Activated CD8-positive, alpha-beta T cell treated with anti-CD3 and anti-CD28 coated beads for 36 hours (primary cell): Measurements from ENCODE around the gene MYH11. TPM values are rescaled to one million over a fixed set of nuclear protein-coding genes. Genes with fewer than 3 reads are reported as not detected.

Experiments
- ATAC-seq: fragments of 200-7000 bp; cut with Tn5 transposase; one replicate; pipeline ENCODE4 v1.10.0; 2021; ENCODE audit warnings: mild to moderate bottlenecking, moderate library complexity
- CTCF ChIA-PET: fragments of 350-600 bp; sonication (Branson Sonifier 250); formaldehyde crosslinking; loops from one replicate; lab custom pipeline; 2021; ENCODE audit warnings: antibody characterized with exemption; lab: Charles Lee
- POLR2A ChIA-PET: fragments of 350-600 bp; sonication (Branson Sonifier 250); formaldehyde crosslinking; loops from one replicate; lab custom pipeline; 2021; ENCODE audit warnings: antibody characterized with exemption; lab: Charles Lee
- DNase-seq: peaks from one replicate; pipeline ENCODE4 v3.0.0-alpha.2; 2020
- H3K27ac Mint-ChIP-seq: one replicate; pipeline ENCODE4 v1.8.0; 2021; ENCODE audit warnings: mild to moderate bottlenecking, mixed read lengths
- H3K27me3 Mint-ChIP-seq: one replicate; pipeline ENCODE4 v1.8.0; 2021; ENCODE audit warnings: mixed read lengths
- H3K36me3 Mint-ChIP-seq: one replicate; pipeline ENCODE4 v1.8.0; 2021; ENCODE audit warnings: low read depth, mixed read lengths
- H3K4me1 Mint-ChIP-seq: one replicate; pipeline ENCODE4 v1.8.0; 2021; ENCODE audit warnings: low read depth, mixed read lengths
- H3K4me3 Mint-ChIP-seq: one replicate; pipeline ENCODE4 v1.8.0; 2021; ENCODE audit warnings: mild to moderate bottlenecking, moderate library complexity, mixed read lengths
- H3K9me3 Mint-ChIP-seq: one replicate; pipeline ENCODE4 v1.8.0; 2021; ENCODE audit warnings: mixed read lengths
- intact Hi-C: fragments of 100-400 bp; cut with micrococcal nuclease; formaldehyde crosslinking; loops from one replicate; pipeline ENCODE4 v1.10.0; 2022
- total RNA-seq, 2 experiments: library from RNA; stranded (reverse); gene quantifications; one replicate each; pipeline ENCODE4 v1.2.3, GENCODE V29; 2021
- TF ChIP-seq, protein P1 (sequence below): fragments of 200-600 bp; IDR thresholded peaks from one replicate; pipeline ENCODE4 v1.8.0; 2022; ENCODE audit warnings: antibody characterized with exemption, mild to moderate bottlenecking

Gene MYH11
- total RNA-seq, 2 experiments from 2014 or later = not detected

DNA sequence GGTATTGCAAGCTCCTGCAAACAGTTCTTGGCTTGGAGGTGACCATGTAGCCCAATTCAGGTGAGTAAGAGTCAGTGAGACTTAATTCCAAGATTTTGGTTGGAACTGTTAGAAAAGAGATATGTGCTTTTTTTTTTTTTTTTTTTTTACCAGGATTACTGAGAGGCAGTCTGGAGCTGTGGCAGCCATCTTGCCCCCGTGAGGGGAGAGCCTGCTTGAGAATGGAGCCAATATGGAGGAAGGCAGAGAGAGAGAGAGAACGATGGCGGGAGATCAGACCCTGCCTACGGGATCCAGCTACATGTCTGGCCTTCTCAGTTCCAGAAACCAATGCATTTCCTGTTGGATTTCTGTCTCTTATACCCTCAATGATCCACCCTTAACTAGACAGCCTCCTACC lies 97.8 kb downstream of the MYH11 start:
- DNase-seq (no peak), ATAC-seq (no peak)
- H3K4me3 Mint-ChIP-seq = no peak overlapping the region
- intact Hi-C loops = no loop called here
- peaks cover 5% of the 10 kb centered on the region for H3K27me3 Mint-ChIP-seq
- CTCF ChIA-PET = interaction anchor here (1.2 kb wide), 1 partner anchor 26 kb away, joined by 3 read pairs; no protein-coding TSS in a partner anchor
- H3K9me3 Mint-ChIP-seq = no peaks in the 10 kb centered on the region
- POLR2A ChIA-PET = no interaction called here
- TF ChIP-seq, protein P1, sequence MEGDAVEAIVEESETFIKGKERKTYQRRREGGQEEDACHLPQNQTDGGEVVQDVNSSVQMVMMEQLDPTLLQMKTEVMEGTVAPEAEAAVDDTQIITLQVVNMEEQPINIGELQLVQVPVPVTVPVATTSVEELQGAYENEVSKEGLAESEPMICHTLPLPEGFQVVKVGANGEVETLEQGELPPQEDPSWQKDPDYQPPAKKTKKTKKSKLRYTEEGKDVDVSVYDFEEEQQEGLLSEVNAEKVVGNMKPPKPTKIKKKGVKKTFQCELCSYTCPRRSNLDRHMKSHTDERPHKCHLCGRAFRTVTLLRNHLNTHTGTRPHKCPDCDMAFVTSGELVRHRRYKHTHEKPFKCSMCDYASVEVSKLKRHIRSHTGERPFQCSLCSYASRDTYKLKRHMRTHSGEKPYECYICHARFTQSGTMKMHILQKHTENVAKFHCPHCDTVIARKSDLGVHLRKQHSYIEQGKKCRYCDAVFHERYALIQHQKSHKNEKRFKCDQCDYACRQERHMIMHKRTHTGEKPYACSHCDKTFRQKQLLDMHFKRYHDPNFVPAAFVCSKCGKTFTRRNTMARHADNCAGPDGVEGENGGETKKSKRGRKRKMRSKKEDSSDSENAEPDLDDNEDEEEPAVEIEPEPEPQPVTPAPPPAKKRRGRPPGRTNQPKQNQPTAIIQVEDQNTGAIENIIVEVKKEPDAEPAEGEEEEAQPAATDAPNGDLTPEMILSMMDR = no peak
- no peaks in the 10 kb centered on the region for H3K36me3 Mint-ChIP-seq
- H3K4me1 Mint-ChIP-seq = peaks cover 6% of the 10 kb centered on the region
- H3K27ac Mint-ChIP-seq = no peak overlapping the region

DNA sequence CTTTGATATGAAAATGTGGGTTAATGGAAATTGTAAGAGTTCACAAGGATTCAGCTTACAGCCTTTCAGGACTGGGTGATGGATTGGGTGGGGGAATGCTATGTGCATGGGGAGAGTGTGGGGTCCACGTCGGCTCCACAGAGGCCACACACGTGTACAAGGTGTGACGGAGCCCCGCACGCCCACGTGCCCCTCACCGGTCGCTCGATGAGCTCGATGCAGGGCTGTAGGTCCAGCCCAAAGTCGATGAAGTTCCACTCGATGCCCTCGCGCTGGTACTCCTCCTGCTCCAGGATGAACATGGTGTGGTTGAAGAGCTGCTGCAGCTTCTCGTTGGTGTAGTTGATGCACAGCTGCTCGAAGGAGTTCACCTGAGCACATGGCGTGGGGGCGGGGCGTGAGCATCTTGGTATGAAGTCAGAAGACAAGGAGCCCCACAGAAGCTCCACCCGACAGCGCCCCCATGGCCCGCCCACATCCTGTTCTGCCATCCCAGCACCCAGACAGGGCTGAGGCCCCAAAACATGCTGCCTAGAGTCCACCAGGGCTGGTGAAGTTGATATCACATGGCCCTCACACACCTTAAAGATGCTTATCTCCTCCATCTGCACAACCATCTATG lies 99.1 kb downstream of the MYH11 start:
- TF ChIP-seq, protein P1 = no peak
- ChIA-PET POLR2A (interaction anchor here (0.7 kb wide), 1 partner anchor 43 kb away, joined by 3 read pairs; no protein-coding TSS in a partner anchor), CTCF (interaction anchor here (0.8 to 4.2 kb wide), 5 partner anchors 13 to 64 kb away, joined by 3 to 21 read pairs (median 4); no protein-coding TSS in a partner anchor)
- Mint-ChIP-seq H3K4me1 (peaks cover 6% of the 10 kb centered on the region), H3K9me3 (no peaks in the 10 kb centered on the region), H3K36me3 (no peaks in the 10 kb centered on the region), H3K27ac (no peak overlapping the region), H3K27me3 (peaks cover 5% of the 10 kb centered on the region), H3K4me3 (no peak overlapping the region)
- intact Hi-C loops = no loop called here
- peak; percentile 47 for ATAC-seq
- DNase-seq = peak; percentile 54

DNA sequence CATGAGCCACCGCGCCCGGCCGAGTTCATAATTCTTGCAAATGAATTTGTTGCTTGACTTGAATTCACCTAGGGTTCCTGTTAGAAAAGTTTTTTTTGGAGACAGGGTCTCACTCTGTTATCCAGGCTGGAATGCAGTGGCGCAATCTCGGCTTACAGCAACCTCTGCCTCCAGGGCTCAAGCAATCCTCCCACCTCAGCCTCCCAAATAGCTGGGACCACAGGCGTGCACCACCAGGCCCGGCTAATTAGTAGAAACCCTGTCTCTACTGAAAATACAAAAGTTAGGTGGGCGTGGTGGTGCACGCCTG lies 99.8 kb downstream of the MYH11 start:
- Mint-ChIP-seq H3K9me3 (no peaks in the 10 kb centered on the region), H3K4me1 (peaks cover 6% of the 10 kb centered on the region), H3K27me3 (peaks cover 5% of the 10 kb centered on the region), H3K4me3 (no peak overlapping the region), H3K27ac (no peak overlapping the region), H3K36me3 (no peaks in the 10 kb centered on the region)
- no peak for ATAC-seq
- DNase-seq = no peak
- TF ChIP-seq, protein P1 = no peak
- intact Hi-C loops = no loop called here
- ChIA-PET CTCF (interaction anchor here (0.6 to 4.2 kb wide), 6 partner anchors 16 to 318 kb away, joined by 3 to 21 read pairs (median 4); no protein-coding TSS in a partner anchor), POLR2A (no interaction called here)

DNA sequence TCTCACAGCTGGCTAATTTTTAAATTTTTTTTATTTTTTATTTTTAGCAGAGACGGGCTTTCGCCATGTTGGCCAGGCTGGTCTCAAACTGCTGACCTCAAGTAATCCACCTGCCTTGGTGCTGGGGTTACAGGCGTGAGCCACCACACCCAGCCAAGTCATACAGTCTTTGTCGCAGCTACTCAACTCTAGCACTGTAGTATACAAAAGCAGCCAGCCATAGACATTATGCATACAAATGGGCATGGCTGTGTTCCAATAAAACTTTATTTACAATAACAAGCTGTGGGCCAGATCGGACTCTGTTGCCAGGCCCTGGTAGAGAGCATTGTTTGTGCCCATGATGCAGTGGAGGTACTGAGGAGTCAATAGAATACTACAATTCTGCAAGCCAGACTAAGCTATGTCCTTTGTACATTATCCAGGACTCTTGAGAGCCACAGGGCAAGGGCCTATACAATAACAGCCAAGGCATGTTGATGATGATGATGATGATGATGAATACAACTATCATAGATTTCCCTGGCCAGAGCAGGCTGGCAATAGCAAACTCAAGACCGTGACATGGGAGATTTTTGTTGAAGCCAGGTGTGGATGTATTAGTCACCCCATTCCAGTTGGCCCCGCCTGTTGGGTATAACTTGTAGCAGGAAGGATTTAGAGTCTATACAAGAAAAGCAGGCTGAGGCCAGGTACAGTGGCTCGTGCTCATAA lies 101.8 kb downstream of the MYH11 start:
- ChIA-PET POLR2A (no interaction called here), CTCF (interaction anchor here (1.0 to 4.2 kb wide), 5 partner anchors 11 to 50 kb away, joined by 3 to 21 read pairs (median 8); no protein-coding TSS in a partner anchor)
- Mint-ChIP-seq H3K36me3 (no peaks in the 10 kb centered on the region), H3K4me1 (peaks cover 6% of the 10 kb centered on the region), H3K4me3 (no peak overlapping the region), H3K9me3 (no peaks in the 10 kb centered on the region), H3K27me3 (peaks cover under 1% of the 10 kb centered on the region), H3K27ac (no peak overlapping the region)
- TF ChIP-seq, protein P1 = no peak
- ATAC-seq (no peak), DNase-seq (no peak)
- intact Hi-C loops = no loop called here
